Measurements from ENCODE around the gene SFSWAP.
"Not testable (repeated sequence)": the region's sequence is repeated elsewhere in the genome, so short reads cannot be mapped to it uniquely, and the experiment has no call there.

SFSWAP gene

GRCh38 chr12:131737150-131737827 lies 26.4 kb downstream of the SFSWAP start:
- no peak for DNase-seq

DNA sequence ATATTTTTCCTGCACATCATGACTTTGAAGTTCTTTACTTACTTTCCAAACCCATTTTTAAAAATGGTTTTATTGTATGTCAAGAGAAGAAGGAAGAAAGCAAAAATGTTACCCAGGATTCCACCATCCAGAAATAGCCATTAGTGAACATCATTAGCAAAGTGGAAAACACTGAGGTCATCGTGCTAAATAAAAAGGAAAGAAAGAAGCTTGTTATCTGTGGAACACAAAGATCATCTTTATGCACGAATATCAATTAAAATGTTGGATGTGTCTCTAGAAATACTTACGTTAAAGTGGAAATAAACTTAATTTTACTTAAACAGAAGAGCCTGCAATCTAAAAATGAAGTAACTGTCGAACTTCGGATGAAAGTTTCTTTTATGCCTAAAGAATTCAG lies 27.3 kb downstream of the SFSWAP start:
- no peak for DNase-seq

GRCh38 chr12:131740626-131741025 lies 29.7 kb downstream of the SFSWAP start:
- DNase-seq = no peak

DNA sequence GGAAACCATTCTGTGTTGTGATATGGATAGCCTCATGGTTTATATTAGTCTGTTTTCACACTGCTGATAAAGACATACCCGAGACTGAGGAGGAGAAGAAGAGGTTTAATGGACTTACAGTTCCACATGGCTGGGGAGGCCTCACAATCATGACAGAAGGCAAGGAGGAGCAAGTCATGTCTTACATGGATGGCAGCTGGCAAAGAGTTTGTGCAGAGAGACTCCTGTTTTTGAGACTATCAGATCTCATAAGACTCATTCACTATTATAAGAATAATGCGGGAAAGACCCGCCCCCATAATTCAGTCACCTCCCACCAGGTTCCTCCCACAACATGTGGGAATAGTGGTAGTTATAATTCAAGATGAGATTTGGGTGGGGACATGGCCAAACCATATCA lies 31.9 kb downstream of the SFSWAP start:
- DNase-seq = not testable (repeated sequence)

DNA sequence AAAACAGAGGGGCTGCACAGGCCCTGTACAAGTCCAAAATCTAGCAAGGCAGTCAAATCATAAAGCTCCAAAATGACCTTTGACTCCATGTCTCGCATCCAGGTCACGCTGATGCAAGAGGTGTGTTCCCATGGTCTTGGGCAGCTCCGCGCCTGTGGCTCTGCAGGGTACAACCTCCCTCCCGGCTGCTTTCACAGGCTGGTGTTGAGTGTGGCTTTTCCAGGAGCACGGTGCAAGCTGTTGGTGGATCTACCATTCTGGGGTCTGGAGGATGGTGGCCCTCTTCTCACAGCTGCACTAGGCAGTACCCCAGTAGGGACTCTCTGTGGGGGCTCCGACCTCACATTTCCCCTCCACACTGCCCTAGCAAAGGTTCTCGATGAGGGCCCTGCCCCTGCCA lies 32.5 kb downstream of the SFSWAP start:
- DNase-seq = not testable (repeated sequence)

GRCh38 chr12:131743880-131744279 lies 33.0 kb downstream of the SFSWAP start:
- not testable (repeated sequence) for DNase-seq

DNA sequence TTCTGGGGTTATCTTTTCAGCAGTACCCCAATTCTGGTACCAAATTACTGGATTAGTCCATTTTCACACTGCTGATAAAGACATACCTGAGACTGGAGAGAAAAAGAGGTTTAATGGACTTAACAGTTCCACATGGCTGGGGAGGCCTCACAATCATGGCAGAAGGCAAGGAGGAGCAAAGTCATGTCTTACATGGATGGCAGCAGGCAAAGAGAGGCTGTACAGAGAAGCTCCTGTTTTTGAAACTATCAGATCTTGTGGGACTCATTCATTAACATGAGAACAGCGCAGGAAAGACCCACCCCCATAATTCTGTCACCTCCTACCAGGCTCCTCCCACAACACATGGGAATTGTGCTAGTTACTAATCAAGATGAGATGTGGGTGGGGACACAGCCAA lies 33.8 kb downstream of the SFSWAP start:
- not testable (repeated sequence) for DNase-seq

- no peak for DNase-seq
Observed at GRCh38 chr12:131745706-131746105, 34.8 kb downstream of the SFSWAP start.

DNA sequence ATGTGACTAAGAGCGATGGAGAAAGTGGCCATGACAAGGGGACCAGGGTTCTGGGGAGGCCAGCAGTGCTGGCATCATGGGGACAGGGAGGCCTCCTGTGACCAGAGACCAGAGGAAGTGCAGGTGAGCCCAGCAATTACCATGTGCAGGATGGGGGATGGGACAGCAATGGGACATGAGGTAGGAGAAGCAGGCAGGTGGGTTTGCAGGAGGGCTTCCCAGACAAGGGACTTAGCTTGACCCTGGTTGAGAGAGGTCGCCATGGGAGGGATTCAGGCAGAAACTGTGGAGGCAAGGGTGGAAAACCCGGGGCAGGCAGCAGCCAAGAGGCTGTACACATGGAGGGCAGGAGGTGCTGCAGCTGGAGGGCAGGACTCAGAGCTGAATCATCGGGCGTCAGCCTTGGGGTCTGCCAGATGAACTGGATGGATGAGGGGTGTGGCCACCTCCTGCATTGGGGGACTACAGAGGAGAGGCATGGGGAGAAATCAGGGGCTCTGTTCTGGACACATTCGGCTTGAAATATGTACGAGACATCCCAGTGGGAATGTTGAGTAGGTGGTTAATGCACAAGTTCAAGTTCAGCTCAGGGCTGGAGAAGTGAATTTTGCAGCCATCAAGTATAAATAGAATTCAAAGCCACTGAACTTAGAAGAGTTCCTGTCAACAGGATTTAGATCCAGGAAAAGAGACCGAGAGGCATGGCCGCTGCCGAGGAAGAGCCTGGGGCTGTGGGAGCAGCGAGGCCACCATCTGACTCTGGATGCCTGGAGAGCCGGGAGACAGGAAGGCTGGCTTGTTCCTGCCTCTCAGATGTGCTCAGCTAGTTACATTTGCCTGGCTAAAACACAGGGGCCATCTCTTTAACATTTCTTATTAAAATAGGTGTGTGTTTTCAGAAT lies 36.6 kb downstream of the SFSWAP start:
- DNase-seq = no peak

- no peak for DNase-seq
Observed at GRCh38 chr12:131749618-131750315, 38.9 kb downstream of the SFSWAP start.

DNA sequence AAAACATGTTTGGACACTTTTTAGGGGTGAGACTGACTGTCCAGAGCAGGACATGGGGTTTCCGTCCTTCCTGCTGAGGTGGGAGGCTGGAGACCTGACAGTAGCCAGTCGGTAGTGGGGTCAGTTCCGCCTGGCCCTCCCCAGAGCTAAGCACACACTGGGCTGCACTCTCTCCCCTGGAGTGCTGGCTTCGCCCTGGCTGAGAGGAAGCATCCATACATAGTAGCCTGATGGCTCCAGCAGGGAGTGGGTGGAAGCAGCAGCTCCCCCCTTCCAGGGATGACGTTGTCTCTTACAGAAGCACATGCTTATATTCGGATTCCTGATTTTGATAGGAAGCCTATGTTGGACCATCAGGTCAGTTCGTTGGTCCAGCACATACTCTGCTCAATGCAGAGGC lies 40.4 kb downstream of the SFSWAP start:
- DNase-seq = no peak

GRCh38 chr12:131752451-131752850 lies 41.6 kb downstream of the SFSWAP start:
- no peak for DNase-seq

DNA sequence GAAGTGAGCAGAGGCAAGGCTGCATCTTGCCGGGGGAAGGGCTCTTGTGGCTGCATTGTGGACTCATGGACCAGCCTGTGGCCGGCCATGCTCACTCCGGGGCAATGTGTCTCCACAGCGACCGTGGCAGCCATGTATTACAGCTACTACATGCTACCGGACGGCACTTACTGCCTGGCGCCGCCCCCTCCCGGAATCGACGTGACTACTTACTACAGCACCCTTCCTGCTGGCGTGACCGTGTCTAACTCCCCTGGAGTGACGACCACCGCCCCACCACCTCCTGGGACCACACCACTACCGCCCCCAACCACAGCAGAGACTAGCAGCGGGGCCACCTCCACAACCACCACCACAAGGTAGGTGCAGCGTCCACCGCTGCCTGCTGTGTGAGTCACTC lies 42.1 kb downstream of the SFSWAP start:
- no peak for DNase-seq

- no peak for DNase-seq
Observed at GRCh38 chr12:131753757-131754156, 42.9 kb downstream of the SFSWAP start.

DNA sequence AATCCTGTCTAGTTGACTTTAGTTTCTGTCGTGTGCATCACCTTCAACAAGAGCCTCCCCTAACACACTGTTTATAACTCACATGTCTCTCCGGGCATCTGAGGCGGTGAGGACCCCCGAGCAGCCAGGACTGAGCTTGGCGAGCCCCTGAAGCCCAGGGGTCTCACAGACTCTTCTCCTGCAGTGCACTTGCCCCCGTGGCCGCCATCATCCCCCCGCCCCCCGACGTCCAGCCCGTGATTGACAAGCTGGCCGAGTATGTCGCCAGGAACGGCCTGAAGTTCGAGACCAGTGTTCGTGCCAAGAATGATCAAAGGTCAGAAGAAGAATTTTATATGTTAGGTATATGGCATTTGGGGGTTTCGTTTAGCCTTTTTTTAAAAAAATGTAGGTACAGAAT lies 43.3 kb downstream of the SFSWAP start:
- DNase-seq = no peak

DNA sequence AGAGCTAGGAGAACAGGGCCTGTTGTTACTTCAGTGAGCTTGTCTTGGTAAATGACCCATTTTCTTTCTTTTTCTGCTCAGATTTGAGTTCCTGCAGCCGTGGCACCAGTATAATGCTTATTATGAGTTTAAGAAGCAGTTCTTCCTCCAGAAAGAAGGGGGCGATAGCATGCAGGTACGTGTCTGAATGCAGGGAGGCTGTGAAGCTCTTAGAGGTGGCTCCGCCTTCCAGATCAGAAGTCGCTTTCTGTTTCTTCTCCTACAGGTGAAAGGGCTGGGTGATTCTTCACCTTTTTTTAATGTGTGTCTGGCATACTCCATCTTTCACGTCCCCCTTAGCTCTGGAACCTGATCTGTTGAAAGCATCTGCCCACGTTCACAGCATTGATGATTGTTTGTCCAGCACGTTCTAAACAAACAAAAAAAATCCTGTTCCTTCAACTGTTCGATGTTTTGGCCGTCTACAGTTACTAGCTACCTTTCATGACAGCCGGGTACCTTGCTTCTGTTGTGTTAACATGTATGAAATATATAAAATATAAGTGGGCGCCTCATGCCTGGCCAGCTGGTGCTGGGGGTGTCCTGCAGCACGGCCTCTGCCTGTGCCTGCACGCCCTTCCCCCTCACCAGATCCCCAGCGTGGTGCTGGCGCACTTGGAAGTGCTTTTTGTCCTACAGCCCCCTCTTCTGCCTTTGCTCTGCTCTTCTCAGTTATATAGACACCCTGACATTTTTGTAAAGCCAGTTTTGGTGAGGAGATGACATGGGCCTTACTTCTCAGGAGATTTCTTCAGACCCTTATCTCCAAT lies 44.6 kb downstream of the SFSWAP start:
- peak; percentile 55 for DNase-seq

- no peak for DNase-seq
Observed at GRCh38 chr12:131756441-131756840, 45.6 kb downstream of the SFSWAP start.

DNA sequence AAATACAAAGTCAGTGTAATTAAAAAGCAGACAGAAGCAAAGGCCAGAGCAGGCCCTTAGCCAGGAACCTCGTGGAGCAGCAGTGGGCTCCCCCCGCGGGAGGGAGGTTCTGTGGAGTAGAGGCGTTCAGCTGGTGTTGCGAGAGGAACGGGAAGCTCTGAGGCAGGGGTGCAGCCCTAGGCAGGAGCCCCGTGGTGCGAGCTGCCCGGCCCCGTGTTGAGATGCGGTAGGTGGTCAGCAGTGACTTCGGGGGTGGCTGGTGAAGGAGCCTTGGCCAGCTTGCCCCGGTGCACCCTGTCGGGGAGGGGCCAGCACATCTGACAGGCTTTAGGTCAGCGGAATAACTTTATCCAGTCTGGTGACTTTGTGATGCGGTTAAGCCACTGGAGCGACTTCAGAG lies 46.2 kb downstream of the SFSWAP start:
- DNase-seq = no peak

- no peak for DNase-seq
Observed at GRCh38 chr12:131758016-131758739, 47.3 kb downstream of the SFSWAP start.

GRCh38 chr12:131759176-131759575 lies 48.3 kb downstream of the SFSWAP start:
- no peak for DNase-seq

DNA sequence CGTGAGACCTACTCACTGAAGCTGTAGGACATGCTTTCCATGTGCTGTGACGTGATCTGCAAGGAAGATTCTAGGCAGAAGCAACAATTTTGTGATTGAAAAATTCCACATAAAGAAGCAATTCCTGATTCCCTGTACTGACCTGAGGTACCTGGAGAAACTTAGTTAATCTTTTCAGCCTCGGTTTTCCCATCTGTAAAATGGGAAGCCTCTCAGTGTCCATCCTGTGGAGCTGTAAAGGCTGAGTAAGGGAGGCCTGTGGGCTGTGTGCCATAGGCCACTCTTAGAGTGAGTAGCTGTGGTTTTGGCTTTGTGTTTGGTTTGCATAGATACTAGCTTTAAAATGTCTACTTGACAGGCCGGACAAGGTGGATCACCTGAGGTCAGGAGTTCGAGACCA lies 50.7 kb downstream of the SFSWAP start:
- DNase-seq = no peak

DNA sequence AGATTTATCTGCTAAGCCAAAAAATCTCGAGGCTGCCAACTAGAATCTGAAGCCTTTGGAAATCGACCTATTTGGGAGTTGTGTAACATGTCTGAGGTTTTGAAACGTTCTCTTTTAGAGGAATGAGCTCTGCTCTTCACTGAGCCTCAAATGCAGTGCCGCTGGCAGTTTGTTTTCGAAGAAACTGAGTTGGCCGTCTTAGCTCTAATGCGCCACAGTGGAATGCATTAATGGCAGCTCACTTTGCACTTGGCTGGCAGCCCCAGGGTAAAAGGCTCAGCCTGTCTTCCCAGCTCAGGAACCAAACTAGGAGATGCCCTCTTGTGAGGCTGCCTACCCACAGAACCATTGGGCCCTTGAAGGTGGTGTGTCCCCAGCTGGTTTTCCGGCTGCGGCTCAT lies 53.8 kb downstream of the SFSWAP start:
- no peak for DNase-seq

All from activated CD4-positive, alpha-beta T cell treated with anti-CD3 and anti-CD28 coated beads, Interleukin-10, Interleukin-2, amounts not matched to agents 100 ng/mL and 50 ng/mL, durations not matched to agents 16 hours and 8 hours (primary cell).